NB4 (cell line): ENCODE results near the gene SLC22A6.

ENCODE experiments used
- DNase-seq: peaks from one replicate; pipeline ENCODE4 v3.0.0; 2010; ENCODE audit warnings: low read depth
- H3K4me3 ChIP-seq: one replicate; pipeline ENCODE4 v1.5.1; 2011; ENCODE audit warnings: mild to moderate bottlenecking, low read depth, low read length, moderate library complexity
- CTCF ChIP-seq: IDR thresholded peaks from one replicate; pipeline ENCODE4 v1.5.1; 2012; ENCODE audit warnings: low read depth, low read length
- MAX ChIP-seq: IDR thresholded peaks from 2 replicates; pipeline ENCODE4 v1.6.1; 2011; ENCODE audit warnings: low read depth, low read length
- MYC ChIP-seq: IDR thresholded peaks from 2 replicates; pipeline ENCODE4 v1.6.1; 2011; ENCODE audit warnings: low read depth, low read length
- POLR2A ChIP-seq: IDR thresholded peaks from 2 replicates; pipeline ENCODE4 v1.6.1; 2011; ENCODE audit warnings: mild to moderate bottlenecking; ENCODE audit not compliant: insufficient read length; ENCODE audit errors: extremely low read depth

The SLC22A6 gene

GRCh38 chr11:63012839-63013238 is 28.1 kb upstream of the SLC22A6 start:
- no peak for DNase-seq
- TF ChIP-seq CTCF: no peak
- no peak for TF ChIP-seq MYC
- TF ChIP-seq MAX: no peak
- TF ChIP-seq POLR2A: no peak
- no peak overlapping the region for H3K4me3 ChIP-seq

- no peak overlapping the region for H3K4me3 ChIP-seq
- DNase-seq: no peak
- TF ChIP-seq MYC: no peak
- TF ChIP-seq POLR2A: no peak
- TF ChIP-seq MAX: no peak
- TF ChIP-seq CTCF: no peak
Observed at GRCh38 chr11:63012430-63012829, 27.7 kb upstream of the SLC22A6 start.

GRCh38 chr11:63010934-63011439 is 26.2 kb upstream of the SLC22A6 start:
- no peak for DNase-seq
- TF ChIP-seq MAX (no peak), POLR2A (no peak), CTCF (no peak), MYC (no peak)
- no peak overlapping the region for H3K4me3 ChIP-seq

- TF ChIP-seq POLR2A (no peak), MYC (no peak), MAX (no peak), CTCF (no peak)
- H3K4me3 ChIP-seq: no peak overlapping the region
- DNase-seq: no peak
Observed at GRCh38 chr11:63007920-63008319, 23.2 kb upstream of the SLC22A6 start.

GRCh38 chr11:63001456-63001855 is 16.7 kb upstream of the SLC22A6 start:
- H3K4me3 ChIP-seq: no peak overlapping the region
- no peak for DNase-seq
- TF ChIP-seq MAX: no peak
- TF ChIP-seq POLR2A: no peak

GRCh38 chr11:62999649-63000048 is 14.9 kb upstream of the SLC22A6 start:
- no peak overlapping the region for H3K4me3 ChIP-seq
- no peak for TF ChIP-seq CTCF
- TF ChIP-seq MYC: no peak
- no peak for TF ChIP-seq MAX
- TF ChIP-seq POLR2A: no peak
- no peak for DNase-seq
